Right cardiac atrium (tissue), 5 donors: ENCODE results near the gene TWF2. TPM values are rescaled to one million over a fixed set of nuclear protein-coding genes. Genes with fewer than 3 reads are reported as not detected.
A peak's percentile ranks its signal among the peaks of the same experiment; 100 is the strongest.

Experiments
- ATAC-seq, 2 donors: fragments of 200-7000 bp; cut with Tn5 transposase; one replicate each; pipeline versions ENCODE4 v1.8.0 to v1.9.1; 2020; ENCODE audit warnings: moderate library complexity in 2 of 2, mild to moderate bottlenecking in 1 of 2
- DNase-seq, 3 donors: peaks; one replicate each; pipeline ENCODE4 v3.0.0-alpha.2; 2020
- H3K27ac ChIP-seq: one replicate; pipeline ENCODE4 v1.5.1; 2013; ENCODE audit warnings: mild to moderate bottlenecking, low read length, control low read depth, moderate library complexity
- H3K27me3 ChIP-seq: one replicate; pipeline ENCODE4 v1.6.1; 2013; ENCODE audit not compliant: control insufficient read depth, insufficient read depth
- H3K4me1 ChIP-seq: one replicate; pipeline ENCODE4 v1.6.1; 2013; ENCODE audit warnings: low read length; ENCODE audit not compliant: control insufficient read depth, insufficient read depth
- H3K4me3 ChIP-seq: one replicate; pipeline ENCODE4 v1.5.1; 2013; ENCODE audit warnings: low read length, control low read depth
- H3K9me3 ChIP-seq: one replicate; pipeline ENCODE4 v1.6.1; 2013; ENCODE audit warnings: low read length; ENCODE audit not compliant: control insufficient read depth
- WGBS: extraction: QIAGEN DNeasy Blood & Tissue Kit; methylation state at CpG from one replicate; pipeline ENCODE4 v1.1.7; 2013; 5-methylcytosine and 5-hydroxymethylcytosine counted together
- intact Hi-C, 4 donors: fragments of 100-400 bp; cut with DNase I; formaldehyde crosslinking; loops; one replicate each; pipeline versions ENCODE4 v1.11.0 to v1.14.0; 2022 to 2023
- polyA plus RNA-seq: library from polyadenylated mRNA; stranded (reverse); fragments of 200-250 nt; gene quantifications from one replicate; pipeline ENCODE4 v1.2.3, GENCODE V29; 2013
- total RNA-seq, 4 donors: library from RNA; stranded (reverse); fragmentation: NEBNext Ultra II Directional; extraction: Animal tissue kit (Norgen Biotek cat#: 25700); gene quantifications; one replicate each; pipeline ENCODE4 v1.2.1, GENCODE V29; 2021
- donor health status: healthy with polysubstance abuse.
- donor health status: DM: no; HTN: yes; CAD: no.
- donor health status: DM: no; HTN: no; CAD: no.
- donor health status: DM: no; HTN: yes; CAD: no; lungs with severe emphysema.
- donor health status: DM: yes; HTN: yes; CAD: no.

The TWF2 gene
- total and polyA plus RNA-seq, 5 donors, result 32.0 to 70.0 (median 51.5) TPM

DNA sequence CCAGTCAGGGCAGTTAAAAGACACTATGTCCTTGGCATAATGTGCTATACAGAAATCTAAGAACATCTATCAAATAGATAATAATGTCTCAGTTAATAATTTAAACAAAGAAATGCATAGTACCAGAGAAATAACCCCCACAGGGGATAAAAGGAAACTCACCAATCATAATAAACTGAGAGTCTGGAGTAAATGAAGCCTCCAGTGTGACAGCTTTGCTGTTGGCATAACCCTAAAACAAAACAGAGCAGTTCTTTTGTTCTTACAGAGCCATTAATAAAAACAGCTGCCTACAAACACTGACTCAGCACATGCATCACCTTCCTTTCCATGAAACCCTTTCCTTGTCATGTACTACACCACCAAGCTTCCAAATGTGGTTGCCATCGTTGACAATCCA, 20.1 kb upstream of the TWF2 start:
- Histone ChIP-seq H3K9me3 (no peaks in the 10 kb centered on the region), H3K27ac (no peak overlapping the region), H3K4me1 (no peaks in the 10 kb centered on the region), H3K4me3 (no peak overlapping the region), H3K27me3 (no peaks in the 10 kb centered on the region)
- ATAC-seq (no peak), DNase-seq (no peak)
- 73% methylated on average over 1 of the region's 1 CpG for WGBS
- intact Hi-C loops, result no loop called here

- Histone ChIP-seq H3K27ac (no peak overlapping the region), H3K4me1 (no peaks in the 10 kb centered on the region), H3K4me3 (no peak overlapping the region), H3K9me3 (no peaks in the 10 kb centered on the region), H3K27me3 (no peaks in the 10 kb centered on the region)
- intact Hi-C loops, result no loop called here
- ATAC-seq (no peak), DNase-seq (no peak)
- 84% methylated on average over 4 of the region's 4 CpGs for WGBS
These were observed 19.0 kb upstream of the TWF2 start for GRCh38 chr3:52257911-52258310.

- no peaks in the 10 kb centered on the region for H3K27me3 ChIP-seq
- no peak overlapping the region for H3K4me3 ChIP-seq
- intact Hi-C loops, result no loop called here
- no peak for DNase-seq
- ATAC-seq, result no peak
- H3K4me1 ChIP-seq, result no peaks in the 10 kb centered on the region
- WGBS, result 87% methylated on average over 4 of the region's 4 CpGs
- H3K9me3 ChIP-seq, result no peaks in the 10 kb centered on the region
- no peak overlapping the region for H3K27ac ChIP-seq
These were observed 17.7 kb upstream of the TWF2 start for GRCh38 chr3:52256622-52257021.

GRCh38 chr3:52256159-52256558, 17.2 kb upstream of the TWF2 start:
- Histone ChIP-seq H3K4me1 (no peaks in the 10 kb centered on the region), H3K27ac (no peak overlapping the region), H3K9me3 (no peaks in the 10 kb centered on the region), H3K27me3 (no peaks in the 10 kb centered on the region), H3K4me3 (no peak overlapping the region)
- ATAC-seq (no peak), DNase-seq (no peak)
- intact Hi-C loops, result no loop called here
- WGBS, result 87% methylated on average over 3 of the region's 3 CpGs

DNA sequence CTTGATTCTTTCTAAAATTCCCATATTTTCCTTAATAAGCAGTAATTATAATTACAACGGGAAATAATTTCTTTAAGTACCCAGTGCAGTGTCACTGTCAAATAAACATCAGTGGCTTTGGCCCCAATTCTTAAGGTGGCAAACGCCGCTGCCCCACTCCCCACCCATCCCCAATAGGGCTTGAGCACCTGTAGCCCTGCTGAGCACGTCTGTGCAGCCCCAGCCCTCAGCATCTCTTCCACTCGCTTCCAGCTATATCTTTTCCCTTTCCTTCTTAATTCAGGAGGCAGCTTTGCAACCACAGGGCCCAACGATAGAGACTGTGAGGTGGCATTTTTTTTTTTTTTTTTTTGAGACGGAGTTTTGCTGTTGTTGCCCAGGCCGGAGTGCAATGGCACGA, 15.7 kb upstream of the TWF2 start:
- Histone ChIP-seq H3K27ac (no peak overlapping the region), H3K9me3 (no peaks in the 10 kb centered on the region), H3K4me3 (no peak overlapping the region), H3K4me1 (no peaks in the 10 kb centered on the region), H3K27me3 (no peaks in the 10 kb centered on the region)
- ATAC-seq (no peak), DNase-seq (peak in 1 of 3 donors; percentile 18)
- 82% methylated on average over 9 of the region's 9 CpGs for WGBS
- intact Hi-C loops, result no loop called here

- WGBS, result 69% methylated on average over 12 of the region's 12 CpGs
- peak; percentile 53 to 56 for ATAC-seq
- H3K27ac ChIP-seq, result peak overlapping the region; percentile 3
- H3K4me1 ChIP-seq, result no peaks in the 10 kb centered on the region
- peak; percentile 43 to 80 (median 77) for DNase-seq
- intact Hi-C loops, result no loop called here
- H3K4me3 ChIP-seq, result no peak overlapping the region
- H3K27me3 ChIP-seq, result no peaks in the 10 kb centered on the region
- no peaks in the 10 kb centered on the region for H3K9me3 ChIP-seq
These were observed 14.7 kb upstream of the TWF2 start for GRCh38 chr3:52253314-52254304.

DNA sequence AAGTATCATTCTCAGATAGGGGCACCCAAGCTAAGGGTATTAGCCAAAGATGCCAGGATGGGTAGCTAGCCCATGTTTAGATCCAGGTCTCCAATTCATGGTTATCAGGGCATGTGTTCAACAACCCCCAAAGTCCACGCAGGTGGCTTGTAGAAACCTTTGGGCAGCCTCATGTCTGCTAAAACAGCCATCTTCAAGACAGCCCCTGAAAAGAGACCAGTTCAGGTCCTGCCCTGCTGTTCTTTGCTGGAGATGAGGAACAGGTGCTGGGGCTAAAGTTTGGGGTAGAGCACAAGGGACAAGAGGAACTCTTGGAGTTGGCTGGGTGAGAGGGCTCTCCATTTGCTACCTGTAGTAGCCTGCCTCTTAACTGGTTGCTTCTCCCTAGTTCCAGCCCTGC, 11.2 kb upstream of the TWF2 start:
- H3K9me3 ChIP-seq, result no peaks in the 10 kb centered on the region
- ATAC-seq (no peak), DNase-seq (peak in 1 of 3 donors; percentile 12)
- intact Hi-C loops, result no loop called here
- 98% methylated on average over 1 of the region's 1 CpG for WGBS
- no peaks in the 10 kb centered on the region for H3K27me3 ChIP-seq
- no peaks in the 10 kb centered on the region for H3K4me1 ChIP-seq
- no peak overlapping the region for H3K27ac ChIP-seq
- no peak overlapping the region for H3K4me3 ChIP-seq

DNA sequence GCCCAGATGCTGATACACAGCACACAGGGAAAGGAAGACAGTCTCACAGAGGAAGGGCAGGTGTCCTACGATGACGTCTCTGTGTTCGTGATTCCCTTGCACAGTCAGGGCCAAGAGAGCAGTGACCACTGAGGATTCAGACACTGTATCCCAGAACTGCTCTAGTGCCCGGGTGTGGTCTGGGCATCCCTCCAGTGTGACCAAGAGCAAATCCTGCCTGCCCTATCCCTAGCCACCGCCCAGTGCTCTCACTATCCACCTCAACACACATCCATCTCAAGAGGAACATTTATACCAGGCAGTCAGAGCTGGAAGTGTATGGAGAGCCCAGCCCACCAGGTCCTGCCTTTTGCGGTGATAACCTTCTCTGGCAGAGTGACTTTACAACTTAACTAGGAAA, 10.7 kb upstream of the TWF2 start:
- Histone ChIP-seq H3K27ac (no peak overlapping the region), H3K27me3 (no peaks in the 10 kb centered on the region), H3K4me1 (no peaks in the 10 kb centered on the region), H3K4me3 (no peak overlapping the region), H3K9me3 (no peaks in the 10 kb centered on the region)
- 79% methylated on average over 6 of the region's 6 CpGs for WGBS
- no peak for ATAC-seq
- intact Hi-C loops, result loop anchor here in 1 of 4 donors (5.0 kb wide), 1 partner anchor 33 kb away; no protein-coding TSS in a partner anchor
- peak in 2 of 3 donors; percentile 14 to 50 for DNase-seq

DNA sequence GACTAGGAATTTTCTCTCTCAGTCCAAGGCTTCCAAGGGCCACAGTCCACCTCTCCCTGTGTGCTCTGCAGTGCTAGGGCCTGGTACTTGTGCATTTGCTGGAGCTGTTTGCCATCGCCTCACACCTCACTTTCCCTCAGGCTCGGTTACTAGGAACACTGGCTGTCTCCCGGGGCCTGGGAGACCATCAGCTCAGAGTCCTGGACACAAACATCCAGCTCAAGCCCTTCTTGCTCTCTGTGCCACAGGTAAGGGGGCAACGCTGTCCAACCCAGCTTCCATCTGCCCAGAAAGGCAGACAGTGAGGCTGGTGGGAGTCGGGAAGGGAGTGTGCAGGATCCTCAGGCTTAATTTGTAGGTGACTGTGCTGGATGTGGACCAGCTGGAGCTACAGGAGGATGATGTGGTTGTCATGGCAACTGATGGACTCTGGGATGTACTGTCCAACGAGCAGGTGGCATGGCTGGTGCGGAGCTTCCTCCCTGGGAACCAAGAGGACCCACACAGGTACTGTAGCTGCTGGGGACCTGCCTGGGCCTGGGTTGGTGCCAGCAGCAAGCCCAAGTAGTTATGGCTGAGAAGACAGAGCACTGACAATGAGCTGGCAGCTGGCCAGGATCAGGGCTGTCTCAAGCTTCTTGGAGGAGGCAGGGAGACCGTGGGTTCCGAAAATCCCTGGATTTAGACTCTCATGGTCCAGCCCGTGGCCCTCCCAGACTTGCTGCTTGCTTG, 10.0 kb upstream of the TWF2 start:
- no peak overlapping the region for H3K27ac ChIP-seq
- H3K9me3 ChIP-seq, result no peaks in the 10 kb centered on the region
- 66% methylated on average over 10 of the region's 10 CpGs for WGBS
- intact Hi-C loops, result loop anchor here in 1 of 4 donors (5.0 kb wide), 1 partner anchor 33 kb away; no protein-coding TSS in a partner anchor
- ATAC-seq (no peak), DNase-seq (peak; percentile 64 to 83 (median 81))
- no peaks in the 10 kb centered on the region for H3K27me3 ChIP-seq
- H3K4me1 ChIP-seq, result no peaks in the 10 kb centered on the region
- H3K4me3 ChIP-seq, result no peak overlapping the region

DNA sequence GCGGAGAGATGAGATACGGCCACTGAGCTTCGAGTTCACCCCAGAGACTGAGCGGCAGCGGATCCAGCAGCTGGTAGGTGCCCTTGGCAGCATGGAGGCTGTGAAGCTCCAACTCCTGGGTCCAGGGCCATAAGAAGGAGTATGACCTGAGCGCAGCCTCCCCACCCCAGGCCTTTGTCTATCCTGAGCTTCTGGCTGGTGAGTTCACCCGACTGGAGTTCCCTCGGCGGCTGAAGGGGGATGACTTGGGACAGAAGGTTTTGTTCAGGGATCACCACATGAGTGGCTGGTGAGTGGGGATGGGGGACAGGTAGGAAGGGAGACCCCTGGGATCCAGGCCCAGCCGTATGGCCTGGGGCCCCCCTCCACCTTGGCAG, 9.2 kb upstream of the TWF2 start:
- WGBS, result 94% methylated on average over 10 of the region's 10 CpGs
- Histone ChIP-seq H3K27me3 (no peaks in the 10 kb centered on the region), H3K9me3 (no peaks in the 10 kb centered on the region), H3K4me3 (no peak overlapping the region), H3K4me1 (no peaks in the 10 kb centered on the region), H3K27ac (no peak overlapping the region)
- DNase-seq (peak in 2 of 3 donors; percentile 34 to 46), ATAC-seq (no peak)
- intact Hi-C loops, result loop anchor here in 1 of 4 donors (5.0 kb wide), 1 partner anchor 34 kb away; no protein-coding TSS in a partner anchor
